PC-9 (cell line): ENCODE results near the gene MFRP. TPM values are rescaled to one million over a fixed set of nuclear protein-coding genes. Genes with fewer than 3 reads are reported as not detected.

Source experiments
- BruUV-seq: library from RNA; stranded (reverse); fragments of 400-500 nt; replicated peaks from 2 replicates; lab custom pipeline; 2021; lab: Mats Ljungman, UMichigan
- CTCF ChIA-PET: fragments of 300-600 bp; sonication (Branson Sonifier 250); formaldehyde crosslinking; loops from one replicate; lab custom pipeline; 2022; ENCODE audit warnings: antibody characterized with exemption; lab: Charles Lee
- POLR2A ChIA-PET: fragments of 300-600 bp; sonication (Branson Sonifier 250); formaldehyde crosslinking; loops from one replicate; lab custom pipeline; 2022; ENCODE audit warnings: antibody characterized with exemption; ENCODE audit not compliant: unreplicated experiment; lab: Charles Lee
- DNase-seq, 2 experiments: peaks; one replicate each; pipeline versions ENCODE4 v3.0.0 to v3.0.0-alpha.2; 2015 to 2022; ENCODE audit warnings: mixed read lengths in 1 of 2
- H2AFZ ChIP-seq: fragments of 200-600 bp; sonication (generic); 2 replicates; pipeline ENCODE4 v1.8.1; 2017; ENCODE audit warnings: antibody characterized with exemption
- H3F3A ChIP-seq: fragments of 200-600 bp; sonication (generic); 2 replicates; pipeline ENCODE4 v1.8.1; 2017; ENCODE audit warnings: antibody characterized with exemption, mild to moderate bottlenecking, low read depth; ENCODE audit not compliant: insufficient read depth
- H3K27ac ChIP-seq: fragments of 200-600 bp; sonication (generic); 2 replicates; pipeline ENCODE4 v1.6.1; 2016; ENCODE audit warnings: mixed run types
- H3K27me3 ChIP-seq: fragments of 200-600 bp; sonication (generic); 2 replicates; pipeline ENCODE4 v1.6.1; 2016; ENCODE audit warnings: low read depth, mixed run types; ENCODE audit not compliant: insufficient read depth
- H3K36me3 ChIP-seq: fragments of 200-600 bp; sonication (generic); 2 replicates; pipeline ENCODE4 v1.6.1; 2016; ENCODE audit warnings: low read depth, mixed run types
- H3K4me1 ChIP-seq: fragments of 200-600 bp; sonication (generic); replicated peaks from 2 replicates; pipeline ENCODE4 v1.6.1; 2016; ENCODE audit warnings: mixed run types; ENCODE audit not compliant: insufficient read depth
- H3K4me2 ChIP-seq: fragments of 200-600 bp; sonication (generic); 2 replicates; pipeline ENCODE4 v1.6.1; 2017; ENCODE audit warnings: mixed run types
- H3K4me3 ChIP-seq: fragments of 200-600 bp; sonication (generic); 2 replicates; pipeline ENCODE4 v1.6.1; 2016; ENCODE audit warnings: mixed run types
- H3K79me2 ChIP-seq: fragments of 200-600 bp; sonication (generic); 2 replicates; pipeline ENCODE4 v1.6.1; 2017; ENCODE audit warnings: low read depth, mixed run types
- H3K9me2 ChIP-seq: fragments of 200-600 bp; sonication (generic); 2 replicates; pipeline ENCODE4 v1.8.1; 2017; ENCODE audit warnings: mild to moderate bottlenecking; ENCODE audit not compliant: insufficient read depth
- H3K9me3 ChIP-seq: fragments of 200-600 bp; sonication (generic); 2 replicates; pipeline ENCODE4 v1.8.1; 2016; ENCODE audit warnings: low read depth; ENCODE audit not compliant: insufficient read depth
- H4K20me1 ChIP-seq: fragments of 200-600 bp; sonication (generic); 2 replicates; pipeline ENCODE4 v1.8.1; 2017; ENCODE audit not compliant: insufficient read depth
- EZH2 ChIP-seq: fragments of 200-600 bp; sonication (generic); IDR thresholded peaks from 2 replicates; pipeline ENCODE4 v1.8.0; 2017; ENCODE audit warnings: antibody characterized with exemption, low read depth
- intact Hi-C: fragments of 100-400 bp; cut with micrococcal nuclease; formaldehyde crosslinking; loops from one replicate; pipeline ENCODE4 v1.10.0; 2022; ENCODE audit not compliant: unreplicated experiment
- total RNA-seq: library from RNA; stranded (reverse); gene quantifications from 2 replicates; pipeline ENCODE4 v1.2.3, GENCODE V29; 2021
- TF ChIP-seq, protein P1 (sequence below): fragments of 200-600 bp; sonication (generic); conservative IDR thresholded peaks from 2 replicates; pipeline ENCODE4 v1.6.1; 2017; ENCODE audit warnings: mixed run types, antibody characterized with exemption, mild to moderate bottlenecking, moderate library complexity

Gene MFRP
- total RNA-seq, 1 experiment from 2014 or later = not detected

DNA sequence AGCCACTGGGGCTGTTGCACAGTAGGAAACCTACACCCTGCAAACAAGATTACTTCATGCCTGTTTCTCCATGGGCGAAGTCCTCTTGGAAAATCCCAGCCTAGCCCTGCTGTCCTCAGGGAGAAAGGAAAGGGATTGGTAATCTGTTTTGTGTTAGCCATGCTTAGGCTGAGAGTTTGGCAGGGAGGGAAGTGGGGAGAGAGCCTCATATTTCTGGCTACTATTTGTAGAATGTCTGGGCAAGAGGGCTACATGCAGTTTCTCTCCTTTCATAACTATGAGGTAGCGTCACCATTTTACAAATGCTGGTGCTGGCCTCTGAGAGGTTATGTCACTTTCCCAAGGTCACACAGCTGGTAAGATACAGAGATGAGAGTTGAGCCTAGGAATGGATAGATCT is 737 bp upstream of the MFRP start:
- DNase-seq = no peak
- no peaks in the 10 kb centered on the region for H3K4me1 ChIP-seq
- TF ChIP-seq, protein P1, sequence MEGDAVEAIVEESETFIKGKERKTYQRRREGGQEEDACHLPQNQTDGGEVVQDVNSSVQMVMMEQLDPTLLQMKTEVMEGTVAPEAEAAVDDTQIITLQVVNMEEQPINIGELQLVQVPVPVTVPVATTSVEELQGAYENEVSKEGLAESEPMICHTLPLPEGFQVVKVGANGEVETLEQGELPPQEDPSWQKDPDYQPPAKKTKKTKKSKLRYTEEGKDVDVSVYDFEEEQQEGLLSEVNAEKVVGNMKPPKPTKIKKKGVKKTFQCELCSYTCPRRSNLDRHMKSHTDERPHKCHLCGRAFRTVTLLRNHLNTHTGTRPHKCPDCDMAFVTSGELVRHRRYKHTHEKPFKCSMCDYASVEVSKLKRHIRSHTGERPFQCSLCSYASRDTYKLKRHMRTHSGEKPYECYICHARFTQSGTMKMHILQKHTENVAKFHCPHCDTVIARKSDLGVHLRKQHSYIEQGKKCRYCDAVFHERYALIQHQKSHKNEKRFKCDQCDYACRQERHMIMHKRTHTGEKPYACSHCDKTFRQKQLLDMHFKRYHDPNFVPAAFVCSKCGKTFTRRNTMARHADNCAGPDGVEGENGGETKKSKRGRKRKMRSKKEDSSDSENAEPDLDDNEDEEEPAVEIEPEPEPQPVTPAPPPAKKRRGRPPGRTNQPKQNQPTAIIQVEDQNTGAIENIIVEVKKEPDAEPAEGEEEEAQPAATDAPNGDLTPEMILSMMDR = no peak
- TF ChIP-seq EZH2 = no peak
- H3K9me2 ChIP-seq = no peaks in the 10 kb centered on the region
- POLR2A ChIA-PET = no interaction called here
- BruUV-seq = no TSS peak
- no peak overlapping the region for H3K27ac ChIP-seq
- no peak overlapping the region for H2AFZ ChIP-seq
- H3K79me2 ChIP-seq = no peaks in the 10 kb centered on the region
- H3K4me3 ChIP-seq = no peak overlapping the region
- no peaks in the 10 kb centered on the region for H3K36me3 ChIP-seq
- CTCF ChIA-PET = interaction anchor here (0.6 to 1.0 kb wide), 2 partner anchors 21 to 25 kb away, joined by 3 read pairs; no protein-coding TSS in a partner anchor
- H3F3A ChIP-seq = peaks cover 11% of the 10 kb centered on the region; the same call in 1 of the 2 replicates
- H3K27me3 ChIP-seq = peaks cover 50% of the 10 kb centered on the region
- intact Hi-C loops = no loop called here
- H3K9me3 ChIP-seq = no peaks in the 10 kb centered on the region
- H3K4me2 ChIP-seq = no peak overlapping the region
- H4K20me1 ChIP-seq = no peaks in the 10 kb centered on the region

DNA sequence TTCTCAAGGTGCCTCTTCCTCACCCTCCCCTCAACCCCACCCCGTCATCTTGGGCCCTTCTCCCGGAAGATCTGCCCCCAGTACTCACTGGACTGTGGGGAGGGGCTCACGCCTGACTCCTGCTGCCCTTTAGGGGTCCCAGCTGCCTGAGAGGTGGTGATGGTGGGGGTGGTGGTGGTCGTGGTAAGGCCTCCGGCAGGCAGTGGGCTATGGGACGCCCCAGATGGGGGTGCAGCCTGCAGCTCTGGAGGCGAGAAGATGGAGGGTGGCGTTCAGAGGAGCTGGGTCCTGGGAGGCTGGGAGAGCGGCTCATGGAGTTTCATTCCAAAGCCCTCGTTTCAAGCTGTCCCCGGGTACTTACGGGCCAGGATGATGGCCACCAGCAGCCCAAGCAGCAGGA is 820 bp downstream of the MFRP start:
- intact Hi-C loops = no loop called here
- H3K4me2 ChIP-seq = no peak overlapping the region
- no peak overlapping the region for H3K27ac ChIP-seq
- no peak for TF ChIP-seq EZH2
- TF ChIP-seq, protein P1 = no peak
- H2AFZ ChIP-seq = no peak overlapping the region
- H3K27me3 ChIP-seq = peaks cover 47% of the 10 kb centered on the region
- H3K4me3 ChIP-seq = no peak overlapping the region
- 0 out of 2 replicates have a peak, but pooled peaks cover under 1% of the 10 kb centered on the region for H3F3A ChIP-seq
- no TSS peak for BruUV-seq
- no peaks in the 10 kb centered on the region for H3K9me3 ChIP-seq
- no peaks in the 10 kb centered on the region for H3K79me2 ChIP-seq
- ChIA-PET POLR2A (no interaction called here), CTCF (no interaction called here)
- H3K9me2 ChIP-seq = no peaks in the 10 kb centered on the region
- H3K36me3 ChIP-seq = no peaks in the 10 kb centered on the region
- DNase-seq = no peak
- H4K20me1 ChIP-seq = no peaks in the 10 kb centered on the region
- H3K4me1 ChIP-seq = no peaks in the 10 kb centered on the region

DNA sequence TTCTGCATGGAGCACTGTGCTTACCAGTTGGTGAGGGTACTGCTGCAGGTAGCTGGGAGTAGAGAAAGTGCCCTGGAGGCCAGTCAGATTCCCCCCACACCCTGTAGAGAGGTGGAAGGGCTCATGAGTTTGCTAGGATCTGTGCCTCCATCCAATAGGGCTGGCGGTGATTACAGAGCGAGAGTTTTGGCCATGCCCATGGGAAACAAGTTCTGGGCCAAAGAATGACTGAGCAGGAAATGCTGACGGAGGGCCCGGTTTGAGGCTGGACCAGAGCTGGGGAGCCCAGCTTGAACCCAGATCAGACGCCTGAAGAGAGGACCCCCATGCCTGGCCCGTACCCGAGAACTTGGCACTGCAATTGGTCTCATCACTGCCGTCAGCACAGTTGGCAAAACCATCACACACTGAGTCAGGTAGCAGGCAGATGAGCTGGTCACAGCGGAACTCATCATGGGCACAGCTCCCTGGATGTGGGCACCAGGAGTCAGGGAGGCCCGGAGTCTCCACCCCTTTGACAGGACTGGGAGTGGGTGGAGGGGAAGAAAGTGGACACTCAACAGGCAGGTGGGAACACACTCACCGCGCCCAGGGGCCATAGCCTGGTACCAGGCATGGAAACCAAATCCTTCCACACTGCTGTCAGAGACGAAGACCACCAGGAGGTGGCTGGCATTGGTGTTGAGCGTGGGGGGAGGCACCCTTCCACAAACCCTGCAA is 2.1 kb downstream of the MFRP start:
- no peaks in the 10 kb centered on the region for H3K9me3 ChIP-seq
- intact Hi-C loops = no loop called here
- TF ChIP-seq, protein P1 = no peak
- TF ChIP-seq EZH2 = no peak
- H2AFZ ChIP-seq = no peak overlapping the region
- no peaks in the 10 kb centered on the region for H3K9me2 ChIP-seq
- no peaks in the 10 kb centered on the region for H4K20me1 ChIP-seq
- H3K27me3 ChIP-seq = peaks cover 44% of the 10 kb centered on the region
- H3K4me1 ChIP-seq = no peaks in the 10 kb centered on the region
- H3K36me3 ChIP-seq = no peaks in the 10 kb centered on the region
- H3K27ac ChIP-seq = no peak overlapping the region
- ChIA-PET POLR2A (no interaction called here), CTCF (no interaction called here)
- no peaks in the 10 kb centered on the region for H3K79me2 ChIP-seq
- no TSS peak for BruUV-seq
- no peak overlapping the region for H3K4me2 ChIP-seq
- no peak for DNase-seq
- no peaks in the 10 kb centered on the region for H3F3A ChIP-seq
- H3K4me3 ChIP-seq = no peak overlapping the region
